ENCODE measurements around the gene GPR176.

GPR176 gene

DNA sequence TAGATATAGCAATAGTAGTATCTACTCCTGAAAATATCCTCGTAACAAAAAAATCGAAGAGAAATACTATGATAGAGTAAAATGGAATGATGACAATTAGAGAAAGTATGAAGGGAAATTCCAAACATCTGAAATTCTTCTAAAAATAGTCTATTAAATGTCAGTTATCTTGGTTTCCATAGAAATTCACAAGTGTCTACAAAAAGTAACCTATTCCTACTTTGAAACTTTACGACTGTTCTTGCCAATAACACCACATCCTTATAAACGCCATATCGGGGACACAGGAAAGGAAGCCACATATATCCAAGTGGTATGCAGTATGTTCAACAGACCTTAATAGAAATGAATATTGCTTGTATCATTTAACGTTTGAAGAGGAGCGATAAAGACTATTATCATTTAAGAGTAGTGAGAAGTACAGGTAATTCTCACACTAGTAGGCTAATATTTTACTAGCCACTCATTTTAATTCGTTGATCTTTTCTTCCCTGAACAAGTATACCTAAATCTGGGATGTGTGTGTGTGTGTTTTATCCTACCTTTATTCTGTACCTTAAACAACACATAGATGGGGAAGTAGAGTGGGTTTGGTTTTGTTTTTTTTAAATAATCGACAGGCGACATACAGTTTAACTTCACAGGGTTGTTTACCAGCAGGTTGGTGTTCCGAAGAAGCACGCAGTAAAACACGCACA lies 1.2 kb downstream of the GPR176 start:
- TF ChIP-seq, protein P1, sequence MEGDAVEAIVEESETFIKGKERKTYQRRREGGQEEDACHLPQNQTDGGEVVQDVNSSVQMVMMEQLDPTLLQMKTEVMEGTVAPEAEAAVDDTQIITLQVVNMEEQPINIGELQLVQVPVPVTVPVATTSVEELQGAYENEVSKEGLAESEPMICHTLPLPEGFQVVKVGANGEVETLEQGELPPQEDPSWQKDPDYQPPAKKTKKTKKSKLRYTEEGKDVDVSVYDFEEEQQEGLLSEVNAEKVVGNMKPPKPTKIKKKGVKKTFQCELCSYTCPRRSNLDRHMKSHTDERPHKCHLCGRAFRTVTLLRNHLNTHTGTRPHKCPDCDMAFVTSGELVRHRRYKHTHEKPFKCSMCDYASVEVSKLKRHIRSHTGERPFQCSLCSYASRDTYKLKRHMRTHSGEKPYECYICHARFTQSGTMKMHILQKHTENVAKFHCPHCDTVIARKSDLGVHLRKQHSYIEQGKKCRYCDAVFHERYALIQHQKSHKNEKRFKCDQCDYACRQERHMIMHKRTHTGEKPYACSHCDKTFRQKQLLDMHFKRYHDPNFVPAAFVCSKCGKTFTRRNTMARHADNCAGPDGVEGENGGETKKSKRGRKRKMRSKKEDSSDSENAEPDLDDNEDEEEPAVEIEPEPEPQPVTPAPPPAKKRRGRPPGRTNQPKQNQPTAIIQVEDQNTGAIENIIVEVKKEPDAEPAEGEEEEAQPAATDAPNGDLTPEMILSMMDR (IDR thresholded peaks at IDR 0.05; ENCODE audit: insufficient read depth, low read length, poor library complexity, severe bottlenecking): no peak
- H3K4me3 ChIP-seq (replicated peaks; ENCODE audit: low read depth, low read length): no peak overlapping the region
- DNase-seq (ENCODE audit: extremely low read depth, insufficient read length): no peak

DNA sequence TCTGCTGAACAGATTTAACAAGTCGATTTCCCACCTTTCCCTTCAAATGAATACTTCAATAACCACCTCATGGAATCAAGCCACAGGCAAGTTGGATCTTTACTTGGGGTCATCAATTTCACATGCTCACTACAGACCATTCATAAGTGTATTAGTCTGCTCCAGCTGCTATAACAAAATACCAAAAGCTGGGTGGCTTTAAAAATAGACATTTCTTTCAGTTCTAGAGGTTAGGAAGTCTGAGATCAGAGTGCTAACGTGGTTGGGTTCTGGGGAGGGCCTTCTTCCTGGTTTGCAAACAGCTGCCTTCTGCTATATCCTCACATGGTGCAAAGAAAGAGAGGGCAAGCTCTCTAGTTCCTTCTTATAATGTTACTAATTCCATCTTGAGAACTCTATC lies 5.1 kb downstream of the GPR176 start:
- no peak overlapping the region for H3K4me3 ChIP-seq (replicated peaks; ENCODE audit: low read depth, low read length)
- H3K27me3 ChIP-seq (replicated peaks; ENCODE audit: control insufficient read depth, insufficient read depth, low read length): no peaks in the 10 kb centered on the region; the same call in 1 of the 2 replicates
- no peak for DNase-seq (ENCODE audit: extremely low read depth, insufficient read length)
- TF ChIP-seq, protein P1 (IDR thresholded peaks at IDR 0.05; ENCODE audit: insufficient read depth, low read length, poor library complexity, severe bottlenecking): no peak
- H3K36me3 ChIP-seq (ENCODE audit: control insufficient read depth, insufficient read depth, low read length): no peaks in the 10 kb centered on the region

More for the DNA sequence above, 1.2 kb downstream of the GPR176 start:
- no peaks in the 10 kb centered on the region; the same call in 1 of the 2 replicates for H3K27me3 ChIP-seq (replicated peaks; ENCODE audit: control insufficient read depth, insufficient read depth, low read length)
- H3K36me3 ChIP-seq (ENCODE audit: control insufficient read depth, insufficient read depth, low read length): no peaks in the 10 kb centered on the region

GRCh38 chr15:39909007-39909406 lies 11.1 kb downstream of the GPR176 start:
- Histone ChIP-seq H3K4me3 (replicated peaks; ENCODE audit: low read depth, low read length) (no peak overlapping the region), H3K27me3 (replicated peaks; ENCODE audit: control insufficient read depth, insufficient read depth, low read length) (0 out of 2 replicates have a peak, but pooled peaks cover 2% of the 10 kb centered on the region), H3K36me3 (ENCODE audit: control insufficient read depth, insufficient read depth, low read length) (no peaks in the 10 kb centered on the region)
- TF ChIP-seq, protein P1 (IDR thresholded peaks at IDR 0.05; ENCODE audit: insufficient read depth, low read length, poor library complexity, severe bottlenecking): no peak
- no peak for DNase-seq (ENCODE audit: extremely low read depth, insufficient read length)

GRCh38 chr15:39908186-39908585 lies 11.9 kb downstream of the GPR176 start:
- no peak for DNase-seq (ENCODE audit: extremely low read depth, insufficient read length)
- TF ChIP-seq, protein P1 (IDR thresholded peaks at IDR 0.05; ENCODE audit: insufficient read depth, low read length, poor library complexity, severe bottlenecking): no peak
- Histone ChIP-seq H3K27me3 (replicated peaks; ENCODE audit: control insufficient read depth, insufficient read depth, low read length) (0 out of 2 replicates have a peak, but pooled peaks cover 2% of the 10 kb centered on the region), H3K36me3 (ENCODE audit: control insufficient read depth, insufficient read depth, low read length) (no peaks in the 10 kb centered on the region), H3K4me3 (replicated peaks; ENCODE audit: low read depth, low read length) (no peak overlapping the region)

DNA sequence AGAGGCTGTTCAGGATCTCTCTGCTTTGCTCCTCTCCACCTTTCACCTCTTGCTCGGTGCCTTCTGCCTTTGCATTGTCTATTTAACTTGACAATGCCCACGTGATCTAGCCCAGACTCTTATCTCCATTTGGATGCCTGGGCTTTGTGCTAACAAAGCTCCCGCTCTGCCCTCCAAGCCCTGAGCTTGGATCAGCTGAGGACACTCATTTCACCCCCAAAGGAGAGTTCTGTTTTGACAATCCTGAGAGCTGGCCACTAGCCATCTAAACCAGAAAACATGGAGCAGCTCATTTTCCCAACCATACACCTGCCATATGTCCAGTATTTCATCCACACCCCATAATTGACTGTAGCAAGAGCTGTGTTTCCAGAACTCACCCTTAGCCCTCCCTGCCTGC lies 12.8 kb downstream of the GPR176 start:
- H3K27me3 ChIP-seq (replicated peaks; ENCODE audit: control insufficient read depth, insufficient read depth, low read length): 0 out of 2 replicates have a peak, but pooled peaks cover 2% of the 10 kb centered on the region
- H3K4me3 ChIP-seq (replicated peaks; ENCODE audit: low read depth, low read length): no peak overlapping the region
- DNase-seq (ENCODE audit: extremely low read depth, insufficient read length): no peak
- TF ChIP-seq, protein P1 (IDR thresholded peaks at IDR 0.05; ENCODE audit: insufficient read depth, low read length, poor library complexity, severe bottlenecking): no peak
- no peaks in the 10 kb centered on the region for H3K36me3 ChIP-seq (ENCODE audit: control insufficient read depth, insufficient read depth, low read length)

All from GM06990 (cell line).